HG03095 (cell line): ENCODE data around the gene NVL.
A peak's percentile ranks its signal among the peaks of the same experiment; 100 is the strongest.
"Not testable (repeated sequence)": the region's sequence is repeated elsewhere in the genome, so short reads cannot be mapped to it uniquely, and the experiment has no call there.

Experiments used
- ATAC-seq: cut with Tn5 transposase; IDR thresholded peaks from one replicate; pipeline ENCODE4 v1.9.1; 2021; ENCODE audit warnings: moderate library complexity; ENCODE audit not compliant: unreplicated experiment

NVL gene

DNA sequence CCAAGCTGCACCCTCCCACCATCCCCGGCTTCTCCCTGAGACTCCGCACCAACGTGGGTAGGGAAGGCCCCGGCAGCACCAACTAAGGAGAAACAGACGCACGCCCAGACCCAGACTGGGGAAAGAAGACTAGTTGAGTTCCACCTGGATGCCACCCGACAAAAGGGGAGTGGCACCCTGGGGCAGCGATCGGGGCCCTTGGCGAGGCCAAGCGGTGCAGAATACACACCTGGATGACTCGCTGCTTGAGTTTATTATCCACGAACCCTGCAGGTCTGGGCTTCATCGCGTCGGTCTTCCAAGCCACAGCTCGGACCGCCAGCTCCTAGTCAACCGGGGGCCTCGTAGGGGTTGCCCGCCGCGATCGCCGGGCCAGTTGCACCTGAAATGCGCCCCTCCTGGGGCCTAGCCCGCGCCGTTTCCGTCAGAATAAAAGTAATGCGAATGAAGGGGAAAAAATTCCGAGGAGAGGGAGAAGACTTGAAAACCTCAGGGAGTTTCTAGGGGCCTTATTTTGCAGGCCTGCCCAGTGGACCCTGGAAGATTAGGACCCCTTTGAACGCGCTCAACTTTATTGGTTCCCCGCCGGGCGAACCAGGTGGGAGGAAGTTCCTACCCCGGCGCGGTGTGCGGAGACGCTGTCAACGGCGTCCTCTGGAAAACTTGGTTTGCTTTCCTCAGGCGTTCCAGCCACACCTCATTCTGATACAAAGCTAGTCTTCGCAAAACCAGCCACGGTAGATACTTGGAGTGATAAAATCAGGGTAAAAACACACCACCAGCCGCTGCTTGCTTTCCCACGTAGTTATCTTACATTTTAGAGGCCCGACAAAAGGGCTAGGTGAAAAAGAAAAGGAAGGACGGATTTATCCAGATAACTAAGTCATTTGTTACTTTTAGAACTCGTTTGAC, at the start of gene NVL:
Gene NVL, minus strand, starts transcription at position 331 of the 912 bp plus-strand sequence. Its CDS starts 45 bp downstream, at position 286.
- ATAC-seq: peak; percentile 83

DNA sequence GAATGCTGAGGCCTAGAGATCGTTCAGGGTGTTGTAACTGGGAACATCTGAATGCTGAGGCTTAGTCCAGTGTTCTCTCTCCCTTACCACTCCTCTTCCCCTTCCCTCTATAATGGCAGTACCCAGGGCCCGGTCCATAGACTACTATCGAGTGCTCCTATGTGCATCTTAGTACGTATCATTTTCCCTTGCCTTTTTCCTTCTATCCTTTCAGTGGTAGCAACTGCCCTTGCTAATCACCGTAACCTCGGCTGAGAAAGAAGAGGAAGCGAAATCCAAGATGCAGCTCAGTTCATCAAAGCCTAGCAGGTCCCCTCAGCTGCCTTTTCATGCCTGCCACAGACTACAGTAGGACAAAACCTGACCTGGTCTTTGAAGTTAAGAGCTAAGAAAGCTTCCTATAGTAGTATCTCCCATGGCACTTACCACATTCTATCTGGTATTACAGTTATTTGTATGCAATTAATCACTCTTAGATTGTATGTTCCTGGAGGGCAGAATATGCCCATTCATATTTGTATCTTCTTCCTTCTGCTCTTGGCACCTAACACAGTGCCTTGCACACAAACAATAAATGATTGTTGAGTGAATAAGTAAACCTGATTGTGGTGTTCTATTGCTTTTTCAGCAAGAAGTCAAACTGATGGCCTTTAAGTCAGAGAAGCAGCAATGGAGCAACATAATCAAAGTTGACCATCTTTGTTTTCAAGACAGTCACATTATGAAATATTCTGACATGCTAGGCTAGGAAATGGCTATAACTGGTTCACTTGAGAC, 49.1 kb upstream of the NVL start:
- ATAC-seq: peak; percentile 43

DNA sequence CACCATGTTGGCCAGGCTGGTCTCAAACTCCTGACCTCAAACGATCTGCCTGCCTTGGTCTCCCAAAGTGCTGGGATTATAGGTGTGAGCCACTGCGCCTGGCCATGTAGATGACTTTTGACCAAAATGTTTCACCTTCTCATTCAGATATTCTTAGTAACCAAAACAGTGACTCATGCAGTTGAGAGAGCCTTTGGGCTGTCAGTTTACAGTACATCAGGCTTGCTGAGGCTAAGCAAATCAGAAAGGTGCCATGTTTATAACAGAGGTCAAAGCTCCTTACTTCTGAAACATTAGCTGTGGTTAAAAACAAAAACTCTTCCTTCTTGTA, 47.7 kb upstream of the NVL start:
- ATAC-seq: peak; percentile 62

DNA sequence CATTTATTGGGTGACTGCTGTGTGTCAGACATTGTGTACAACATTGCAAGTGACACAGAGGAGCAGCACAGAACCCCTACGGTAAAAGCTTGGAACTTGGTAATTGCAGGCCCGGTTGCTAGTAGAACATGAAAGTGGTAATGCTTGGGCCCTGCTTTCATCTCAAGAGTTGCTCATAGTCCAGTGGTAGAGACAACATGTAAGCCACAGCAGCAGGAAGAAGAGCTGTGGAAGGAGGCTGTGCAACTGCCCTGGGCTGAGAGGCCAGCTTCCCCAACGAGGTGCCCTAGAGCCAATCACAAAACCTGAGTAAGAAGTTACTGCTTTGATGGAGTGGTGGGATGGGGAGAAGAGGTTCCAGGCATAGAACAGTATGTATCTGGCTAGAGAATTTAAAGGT, 45.1 kb upstream of the NVL start:
- no peak for ATAC-seq

DNA sequence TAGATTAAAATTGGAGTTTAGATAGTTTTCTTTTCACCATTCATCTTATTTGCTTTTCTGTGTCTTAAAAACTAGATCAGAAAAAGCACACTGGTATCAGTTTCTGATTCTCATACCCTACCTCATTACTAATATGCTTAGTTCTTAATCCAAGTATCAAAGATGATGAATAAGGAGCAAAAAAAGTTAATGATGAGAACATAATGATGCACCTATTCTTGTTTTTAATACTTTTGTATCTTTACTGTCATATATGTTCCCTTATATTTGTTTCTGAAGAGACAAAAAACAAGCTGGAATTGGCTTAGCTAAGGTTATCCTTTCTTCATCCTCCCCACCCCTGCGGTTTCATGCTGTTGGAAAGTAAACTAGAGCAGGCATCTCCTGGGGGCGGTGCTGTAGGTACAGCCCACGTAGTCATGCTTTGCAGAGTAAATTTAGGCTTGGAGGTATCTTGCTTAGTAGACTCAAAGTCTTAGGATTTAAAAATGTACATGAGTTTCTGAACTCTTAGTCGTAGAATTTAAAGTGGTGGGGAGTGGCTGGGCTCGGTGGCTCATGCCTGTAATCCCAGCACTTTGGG, 43.1 kb upstream of the NVL start:
- ATAC-seq: no peak

DNA sequence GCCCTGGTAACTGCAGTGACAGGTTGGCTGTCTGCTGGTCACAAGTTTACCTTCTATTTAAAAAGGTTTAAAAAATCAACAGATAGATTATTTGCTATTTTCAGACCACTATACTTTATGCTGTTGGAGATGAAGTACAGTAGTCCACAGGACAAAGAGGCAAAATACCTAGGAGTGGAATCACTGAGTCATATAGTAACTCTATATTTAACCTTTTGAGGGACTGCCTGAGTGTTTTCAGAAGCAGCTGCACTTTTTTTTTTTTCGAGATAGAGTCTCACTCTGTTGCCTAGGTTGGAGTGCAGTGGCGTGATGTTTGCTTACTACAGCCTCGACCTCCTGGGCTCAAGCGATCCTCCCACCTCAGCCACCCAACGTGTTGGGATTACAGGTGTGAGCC, 38.4 kb upstream of the NVL start:
- ATAC-seq: peak; percentile 95

DNA sequence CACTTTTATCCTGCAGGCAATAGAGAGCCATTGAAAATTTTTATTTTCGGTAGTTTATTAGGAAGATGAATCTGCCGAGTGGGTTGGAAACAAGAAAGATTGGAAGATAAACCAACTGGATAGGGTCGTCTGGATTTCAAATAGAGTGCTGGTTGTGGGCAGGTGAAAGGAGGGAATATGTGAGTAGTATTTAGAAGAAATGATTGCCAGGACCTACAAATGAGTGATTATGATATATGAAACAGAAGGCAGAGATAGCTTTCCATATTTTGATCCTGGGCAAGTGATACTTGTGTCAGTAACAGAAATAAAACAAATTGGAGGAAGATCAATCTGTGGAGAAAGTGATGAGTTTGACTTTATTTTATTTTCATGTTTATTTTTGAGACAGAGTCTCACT, 29.2 kb upstream of the NVL start:
- ATAC-seq: no peak

DNA sequence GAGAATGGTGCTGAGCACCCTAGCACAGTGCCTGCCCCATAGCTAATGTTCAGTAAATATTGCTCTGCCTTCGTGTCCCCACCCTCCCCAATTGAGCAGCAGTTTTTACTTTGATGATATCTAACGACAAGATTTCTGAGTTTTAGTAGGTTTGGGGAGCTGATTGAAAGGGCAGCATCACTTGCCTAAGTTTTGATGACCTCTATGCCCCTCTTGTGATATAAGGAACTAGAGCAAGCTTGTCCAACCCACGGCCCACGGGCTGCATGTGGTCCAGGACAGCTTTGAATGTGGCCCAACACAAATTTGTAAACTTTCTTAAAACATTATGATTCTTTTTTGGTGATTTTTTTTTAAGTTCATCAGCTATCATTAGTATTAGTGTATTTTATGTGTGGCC, 28.3 kb upstream of the NVL start:
- no peak for ATAC-seq

DNA sequence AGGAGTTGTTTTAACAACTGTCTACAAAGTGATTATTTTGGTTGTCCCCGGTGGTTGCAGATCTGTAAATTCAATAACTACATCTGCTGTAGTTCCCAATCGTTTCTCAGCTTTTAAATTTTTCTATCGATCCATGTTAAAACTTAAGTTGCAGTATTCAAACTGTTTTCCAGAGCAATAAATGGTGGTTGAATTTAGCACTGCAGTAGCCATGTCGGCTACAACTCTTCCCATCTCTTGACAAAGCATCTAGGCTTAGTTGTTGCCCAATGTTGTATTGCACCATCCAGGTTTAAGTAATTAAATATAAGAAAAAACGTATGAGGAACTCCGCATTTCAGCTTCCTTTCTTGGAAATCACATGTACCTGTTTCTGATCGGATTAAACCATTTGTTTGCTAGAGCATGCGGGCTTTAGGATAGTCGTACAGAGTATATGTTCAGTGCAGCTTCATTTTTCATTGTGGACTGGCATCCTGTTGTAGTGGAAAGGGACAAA, 27.7 kb upstream of the NVL start:
- ATAC-seq: no peak

DNA sequence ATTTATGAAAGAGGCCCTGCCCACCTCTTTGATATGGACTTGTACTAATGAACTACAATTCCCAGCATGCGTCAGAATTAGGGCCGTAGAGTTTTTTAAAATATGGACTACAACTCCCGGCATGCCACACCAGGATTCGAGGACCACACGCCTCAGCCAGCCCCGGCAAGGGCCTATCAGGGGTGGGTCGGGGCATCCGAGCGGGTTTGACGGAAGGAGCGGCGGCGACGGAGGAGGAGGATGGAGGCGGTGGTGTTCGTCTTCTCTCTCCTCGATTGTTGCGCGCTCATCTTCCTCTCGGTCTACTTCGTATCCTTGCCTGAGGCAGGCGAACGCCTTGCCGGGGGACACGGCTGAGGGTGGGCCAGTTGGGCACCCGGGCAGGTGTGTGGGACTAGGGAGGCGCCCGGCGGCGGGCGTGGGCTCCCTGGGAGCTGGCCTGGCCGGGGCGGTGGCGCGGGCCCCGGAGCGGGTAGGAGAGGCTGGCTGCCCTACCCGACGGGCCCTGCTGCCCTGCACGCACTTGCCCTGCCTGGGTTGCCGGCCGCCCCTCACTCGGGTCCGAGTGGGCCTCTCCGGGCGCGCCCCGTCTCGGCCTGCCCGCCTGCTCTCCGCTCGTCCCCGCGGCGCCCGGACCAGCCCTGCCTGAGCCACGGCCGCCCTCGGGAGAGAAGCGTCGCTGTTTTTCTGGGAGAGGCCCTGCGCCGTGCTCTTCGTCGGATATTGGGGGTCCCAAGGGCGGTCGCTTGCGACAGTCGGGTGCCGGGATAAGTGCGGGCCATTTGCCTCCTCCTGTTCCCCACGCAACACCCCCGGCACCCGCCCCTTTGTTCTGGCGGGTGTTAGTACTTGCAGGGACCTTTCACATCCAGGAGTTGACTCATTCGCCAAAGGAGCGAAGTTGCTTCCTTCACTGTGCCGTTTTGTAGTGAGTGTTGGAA, 27.0 kb upstream of the NVL start, which contains the start of gene CNIH4:
Gene CNIH4, plus strand, starts transcription at position 195 of the 941 bp plus-strand sequence. Its CDS starts 46 bp downstream, at position 241.
- ATAC-seq: peak; percentile 99

DNA sequence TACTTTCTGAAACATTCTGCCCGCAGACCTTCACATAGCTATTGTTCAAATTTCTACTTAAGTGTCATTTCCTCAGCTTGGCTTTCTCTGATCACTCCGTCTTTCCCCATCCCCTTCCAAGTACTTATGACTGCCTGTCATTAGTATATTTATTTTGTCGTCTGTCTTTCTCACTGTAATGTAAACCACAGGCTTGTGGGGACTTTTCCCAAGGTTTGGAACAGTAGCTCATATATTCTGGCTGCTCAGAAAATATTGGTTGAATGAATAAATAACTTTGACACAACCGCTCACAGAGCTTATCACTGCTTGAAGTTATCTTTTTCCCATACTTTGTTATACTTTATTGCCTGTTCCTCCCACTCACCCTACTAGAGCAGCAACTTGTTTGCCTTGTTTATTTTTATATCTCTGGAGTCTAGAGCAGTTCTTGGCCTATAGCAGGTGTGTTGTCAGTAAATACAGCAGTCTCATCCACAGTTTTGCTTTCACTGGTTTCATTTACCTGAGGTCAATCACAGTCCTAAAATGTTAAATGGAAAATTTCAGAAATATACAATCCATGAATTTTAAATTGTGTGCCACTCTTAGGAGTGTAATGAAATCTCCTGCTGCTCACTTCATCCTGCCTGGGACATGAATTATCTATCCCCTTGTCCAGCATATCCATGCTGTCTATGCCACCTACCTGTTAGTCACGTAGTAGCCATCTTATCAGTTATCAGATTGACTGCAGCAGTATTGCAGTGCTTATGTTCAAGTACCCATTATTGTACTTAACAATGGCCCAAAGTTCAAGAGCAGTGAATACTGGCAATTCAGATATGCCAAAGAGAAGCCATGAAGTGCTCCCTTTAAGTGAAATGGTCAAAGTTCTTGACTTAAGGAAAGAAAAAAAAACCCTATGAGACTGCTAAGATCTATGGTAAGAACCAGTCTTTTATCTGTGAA, 24.3 kb upstream of the NVL start:
- no peak for ATAC-seq

DNA sequence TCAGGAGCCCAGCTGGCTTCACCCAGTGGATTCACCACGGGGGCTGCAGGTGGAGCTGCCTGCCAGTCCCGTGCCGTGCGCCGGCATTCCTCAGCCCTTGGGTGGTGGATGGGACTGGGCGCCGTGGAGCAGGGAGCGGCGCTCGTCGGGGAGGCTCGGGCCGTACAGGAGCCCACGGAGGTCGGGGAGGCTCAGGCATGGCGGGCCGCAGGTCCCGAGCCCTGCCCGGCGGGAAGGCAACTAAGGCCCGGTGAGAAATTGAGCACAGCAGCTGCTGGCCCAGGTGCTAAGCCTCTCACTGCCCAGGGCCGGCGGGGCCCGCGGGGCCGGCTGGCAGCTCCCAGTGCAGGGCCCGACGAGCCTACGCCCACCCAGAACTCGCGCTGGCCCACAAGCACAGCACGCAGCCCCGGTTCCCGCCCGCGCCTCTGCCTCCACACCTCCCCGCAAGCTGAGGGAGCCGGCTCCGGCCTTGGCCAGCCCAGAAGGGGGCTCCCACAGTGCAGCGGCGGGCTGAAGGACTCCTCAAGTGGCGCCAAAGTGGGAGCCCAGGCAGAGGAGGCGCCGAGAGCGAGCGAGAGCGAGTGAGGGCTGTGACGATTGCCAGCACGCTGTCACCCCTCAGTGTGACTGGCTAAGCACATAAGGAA, 22.6 kb upstream of the NVL start:
- ATAC-seq: not testable (repeated sequence)

DNA sequence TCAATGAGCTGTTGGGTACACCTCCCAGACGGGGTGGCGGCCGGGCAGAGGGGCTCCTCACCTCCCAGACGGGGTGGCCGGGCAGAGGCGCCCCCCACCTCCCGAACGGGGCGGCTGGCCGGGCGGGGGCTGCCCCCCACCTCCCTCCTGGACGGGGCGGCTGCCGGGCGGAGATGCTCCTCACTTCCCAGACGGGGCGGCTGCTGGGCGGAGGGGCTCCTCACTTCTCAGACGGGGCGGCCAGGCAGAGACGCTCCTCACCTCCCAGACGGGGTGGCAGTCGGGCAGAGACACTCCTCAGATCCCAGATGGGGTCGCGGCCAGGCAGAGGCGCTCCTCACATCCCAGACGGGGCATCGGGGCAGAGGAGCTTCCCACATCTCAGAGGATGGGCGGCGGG, 19.7 kb upstream of the NVL start:
- not testable (repeated sequence) for ATAC-seq

DNA sequence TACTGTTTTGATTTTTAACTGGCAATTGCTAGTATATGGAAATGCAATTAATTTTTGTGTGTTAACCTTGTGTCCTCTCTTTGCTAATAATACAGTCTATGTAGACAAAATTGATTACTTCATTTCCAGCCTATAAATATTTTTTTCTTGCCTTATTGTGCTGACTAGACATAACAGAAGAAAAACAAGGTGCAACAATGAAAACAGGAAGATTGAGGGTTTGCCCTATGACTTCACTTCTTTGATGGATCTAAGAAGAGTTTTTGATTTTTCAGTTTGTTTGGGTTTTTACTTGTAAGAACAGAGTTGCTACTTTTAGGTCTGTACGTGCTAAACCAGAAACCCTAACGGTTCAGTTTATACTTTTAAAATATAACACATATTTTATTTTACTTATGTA, 18.2 kb upstream of the NVL start:
- no peak for ATAC-seq

DNA sequence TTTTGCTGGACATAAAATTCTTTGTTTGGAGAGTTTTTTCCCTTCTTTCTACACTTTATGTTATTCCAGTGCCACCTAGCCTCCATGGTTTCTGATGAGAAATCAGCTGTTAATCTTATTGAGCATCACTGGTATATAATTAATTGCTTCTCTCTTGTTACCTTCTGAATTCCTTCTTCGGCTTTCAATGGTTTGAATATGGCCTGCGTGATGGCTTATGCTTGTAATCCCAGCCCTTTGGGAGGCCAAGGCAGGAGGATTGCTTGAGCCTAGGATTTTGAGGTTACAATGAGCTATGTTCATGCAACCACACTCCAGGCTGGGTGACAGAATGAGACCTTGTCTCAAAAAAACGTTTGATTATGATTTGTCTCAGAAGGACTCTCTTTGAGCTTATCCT, 13.7 kb upstream of the NVL start:
- ATAC-seq: no peak

DNA sequence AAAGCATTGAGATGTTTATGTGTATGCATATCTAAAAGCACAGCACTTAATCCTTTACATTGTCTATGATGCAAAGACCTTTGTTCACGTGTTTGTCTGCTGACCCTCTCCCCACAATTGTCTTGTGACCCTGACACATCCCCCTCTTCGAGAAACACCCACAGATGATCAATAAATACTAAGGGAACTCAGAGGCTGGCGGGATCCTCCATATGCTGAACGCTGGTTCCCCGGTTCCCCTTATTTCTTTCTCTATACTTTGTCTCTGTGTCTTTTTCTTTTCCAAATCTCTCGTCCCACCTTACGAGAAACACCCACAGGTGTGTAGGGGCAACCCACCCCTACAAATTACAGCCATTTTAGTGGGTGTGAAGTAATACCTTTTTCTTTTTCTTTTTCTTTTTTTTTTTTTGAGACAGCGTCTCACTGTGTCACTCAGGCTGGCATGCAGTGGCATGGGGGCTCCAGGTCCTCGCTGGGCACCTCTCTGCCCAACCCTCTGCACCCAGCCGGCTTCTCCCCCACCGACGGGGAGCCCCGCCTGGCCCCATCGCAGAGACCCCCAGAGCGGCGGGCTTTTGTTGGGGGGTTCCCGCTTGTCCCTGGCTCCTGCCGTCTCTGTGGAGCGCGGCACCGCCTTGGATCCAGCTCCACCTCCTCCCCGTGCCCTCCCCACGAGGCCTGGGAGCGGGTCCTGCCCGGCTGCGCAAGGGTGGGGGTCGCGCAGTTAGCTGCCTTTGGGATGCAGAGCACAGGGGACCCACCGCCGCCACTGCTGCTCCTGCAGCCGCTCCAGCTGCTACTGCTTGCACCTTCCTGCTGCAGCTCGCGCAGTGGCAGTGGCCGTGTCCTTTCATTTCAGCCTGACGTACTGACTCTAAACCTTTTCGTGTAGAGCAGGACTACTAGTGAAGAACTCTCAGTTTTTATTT, 10.7 kb upstream of the NVL start:
- peak; percentile 74 for ATAC-seq

DNA sequence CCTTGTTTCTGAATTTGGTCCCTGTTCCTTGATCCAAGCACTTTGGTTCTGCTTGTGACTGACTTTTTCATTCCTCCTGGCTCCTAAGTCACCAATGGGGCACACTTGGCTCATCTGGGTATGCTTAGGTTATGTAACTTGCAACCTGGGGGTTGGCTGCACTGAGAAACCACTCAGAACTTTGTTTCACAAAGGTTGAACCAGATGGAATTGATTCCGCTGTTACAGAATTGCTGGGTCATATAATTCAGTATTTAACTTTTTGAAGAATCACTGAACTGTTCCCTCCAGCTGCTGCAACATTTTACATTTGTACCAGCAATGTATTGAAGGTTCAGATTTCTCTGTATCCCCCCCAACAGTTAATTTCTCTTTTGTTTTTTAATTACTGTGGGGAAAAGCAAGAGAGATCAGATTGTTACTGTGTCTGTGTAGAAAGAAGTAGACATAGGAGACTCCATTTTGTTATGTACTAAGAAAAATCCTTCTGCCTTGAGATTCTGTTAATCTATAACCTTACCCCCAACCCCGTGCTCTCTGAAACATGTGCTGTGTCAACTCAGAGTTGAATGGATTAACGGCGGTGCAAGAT, 9.6 kb upstream of the NVL start:
- ATAC-seq: no peak
